WTC11 (cell line): ENCODE results near the gene IQCC. TPM values are rescaled to one million over a fixed set of nuclear protein-coding genes. Genes with fewer than 3 reads are reported as not detected.
A peak's percentile ranks its signal among the peaks of the same experiment; 100 is the strongest.

Experiments
- ATF1 ChIP-seq: sonication (generic); formaldehyde crosslinking; IDR thresholded peaks from 2 replicates; pipeline ENCODE4 v1.8.1; 2023; ENCODE audit warnings: mild to moderate bottlenecking, moderate library complexity, missing genetic modification reagents
- CREB1 ChIP-seq: sonication (generic); formaldehyde crosslinking; IDR thresholded peaks from 2 replicates; pipeline ENCODE4 v1.8.0; 2023; ENCODE audit warnings: mild to moderate bottlenecking, missing genetic modification reagents
- ELF4 ChIP-seq: sonication (generic); formaldehyde crosslinking; IDR thresholded peaks from 2 replicates; pipeline ENCODE4 v1.8.1; 2022; ENCODE audit warnings: low read depth, mild to moderate bottlenecking, moderate library complexity, missing genetic modification reagents
- ESRRA ChIP-seq: sonication (generic); formaldehyde crosslinking; IDR thresholded peaks from 2 replicates; pipeline ENCODE4 v1.8.1; 2022; ENCODE audit warnings: mild to moderate bottlenecking, missing genetic modification reagents, borderline replicate concordance
- ETV6 ChIP-seq: sonication (generic); formaldehyde crosslinking; IDR thresholded peaks from 2 replicates; pipeline ENCODE4 v1.8.1; 2022; ENCODE audit warnings: mild to moderate bottlenecking, missing genetic modification reagents
- FOXP1 ChIP-seq: sonication (generic); formaldehyde crosslinking; IDR thresholded peaks from 2 replicates; pipeline ENCODE4 v1.8.0; 2022; ENCODE audit warnings: missing genetic modification reagents, mild to moderate bottlenecking, moderate library complexity, borderline replicate concordance
- JUN ChIP-seq: sonication (generic); formaldehyde crosslinking; IDR thresholded peaks from 2 replicates; pipeline ENCODE4 v1.8.0; 2023; ENCODE audit warnings: mild to moderate bottlenecking, missing genetic modification reagents
- MYBL2 ChIP-seq: sonication (generic); formaldehyde crosslinking; IDR thresholded peaks from 2 replicates; pipeline ENCODE4 v1.8.1; 2023; ENCODE audit warnings: mild to moderate bottlenecking, moderate library complexity, missing genetic modification reagents
- RORB ChIP-seq: fragments of 250-450 bp; sonication (Bioruptor Pico); IDR thresholded peaks from 2 replicates; pipeline ENCODE4 v1.9.0; 2021; ENCODE audit warnings: mild to moderate bottlenecking
- SOX15 ChIP-seq: fragments of 250-450 bp; sonication (Bioruptor Pico); IDR thresholded peaks from 2 replicates; pipeline ENCODE4 v1.9.0; 2021; ENCODE audit warnings: mild to moderate bottlenecking
- TCF7 ChIP-seq: sonication (generic); formaldehyde crosslinking; IDR thresholded peaks from 2 replicates; pipeline ENCODE4 v1.8.0; 2022; ENCODE audit warnings: mild to moderate bottlenecking, low read depth, missing genetic modification reagents, moderate library complexity
- TP53 ChIP-seq: sonication (generic); formaldehyde crosslinking; IDR thresholded peaks from 2 replicates; pipeline ENCODE4 v1.8.1; 2023; ENCODE audit warnings: mild to moderate bottlenecking, missing genetic modification reagents
- ZBTB21 ChIP-seq: sonication (generic); formaldehyde crosslinking; IDR thresholded peaks from 2 replicates; pipeline ENCODE4 v1.8.1; 2023; ENCODE audit warnings: mild to moderate bottlenecking, missing genetic modification reagents, borderline replicate concordance
- ZNF219 ChIP-seq: sonication (generic); formaldehyde crosslinking; IDR thresholded peaks from 2 replicates; pipeline ENCODE4 v1.8.0; 2023; ENCODE audit warnings: missing genetic modification reagents, mild to moderate bottlenecking, borderline replicate concordance
- ZNF396 ChIP-seq: fragments of 250-450 bp; sonication (Bioruptor Pico); IDR thresholded peaks from 2 replicates; pipeline ENCODE4 v1.8.0; 2021; ENCODE audit warnings: mild to moderate bottlenecking, moderate library complexity, borderline replicate concordance
- ZNF671 ChIP-seq: fragments of 250-450 bp; sonication (Bioruptor Pico); IDR thresholded peaks from 2 replicates; pipeline ENCODE4 v1.8.0; 2021; ENCODE audit warnings: mild to moderate bottlenecking
- total RNA-seq: library from RNA; stranded (reverse); gene quantifications from 3 replicates; pipeline ENCODE4 v1.2.3, GENCODE V29; 2021
- TF ChIP-seq, protein P1 (sequence below): sonication (generic); formaldehyde crosslinking; IDR thresholded peaks from 2 replicates; pipeline ENCODE4 v1.8.0; 2022; ENCODE audit warnings: mild to moderate bottlenecking, missing genetic modification reagents
- TF ChIP-seq, protein P2 (sequence below): sonication (generic); formaldehyde crosslinking; IDR thresholded peaks from 2 replicates; pipeline ENCODE4 v1.8.1; 2022; ENCODE audit warnings: low read depth, missing genetic modification reagents, borderline replicate concordance
- TF ChIP-seq, protein P3 (sequence below): sonication (generic); formaldehyde crosslinking; conservative IDR thresholded peaks from 2 replicates; pipeline ENCODE4 v1.8.1; 2022; ENCODE audit warnings: mild to moderate bottlenecking, missing genetic modification reagents
- TF ChIP-seq, protein P4 (sequence below): sonication (generic); formaldehyde crosslinking; IDR thresholded peaks from 2 replicates; pipeline ENCODE4 v1.8.1; 2023; ENCODE audit warnings: mild to moderate bottlenecking, missing genetic modification reagents, moderate library complexity
- TF ChIP-seq, protein P5 (sequence below): fragments of 200-600 bp; IDR thresholded peaks from 2 replicates; pipeline ENCODE4 v1.8.0; 2022; ENCODE audit warnings: antibody characterized with exemption
- TF ChIP-seq, protein P6 (sequence below): sonication (generic); formaldehyde crosslinking; IDR thresholded peaks from 2 replicates; pipeline ENCODE4 v1.8.0; 2022; ENCODE audit warnings: mild to moderate bottlenecking, missing genetic modification reagents
- TF ChIP-seq, protein P7 (sequence below): sonication (generic); formaldehyde crosslinking; IDR thresholded peaks from 2 replicates; pipeline ENCODE4 v1.8.1; 2022; ENCODE audit warnings: mild to moderate bottlenecking, moderate library complexity, missing genetic modification reagents
- TF ChIP-seq, protein P8 (sequence below): sonication (generic); formaldehyde crosslinking; IDR thresholded peaks from 2 replicates; pipeline ENCODE4 v1.8.0; 2023; ENCODE audit warnings: missing genetic modification reagents
- TF ChIP-seq, protein P9 (sequence below): fragments of 250-450 bp; sonication (Bioruptor Pico); IDR thresholded peaks from 2 replicates; pipeline ENCODE4 v2.1.2; 2022; ENCODE audit warnings: mild to moderate bottlenecking, moderate library complexity
- TF ChIP-seq, protein P10 (sequence below): sonication (generic); formaldehyde crosslinking; conservative IDR thresholded peaks from 2 replicates; pipeline ENCODE4 v1.8.1; 2023; ENCODE audit warnings: mild to moderate bottlenecking, low read depth, missing genetic modification reagents, moderate library complexity

IQCC gene
- total RNA-seq, 1 experiment from 2014 or later = 5.2 TPM

DNA sequence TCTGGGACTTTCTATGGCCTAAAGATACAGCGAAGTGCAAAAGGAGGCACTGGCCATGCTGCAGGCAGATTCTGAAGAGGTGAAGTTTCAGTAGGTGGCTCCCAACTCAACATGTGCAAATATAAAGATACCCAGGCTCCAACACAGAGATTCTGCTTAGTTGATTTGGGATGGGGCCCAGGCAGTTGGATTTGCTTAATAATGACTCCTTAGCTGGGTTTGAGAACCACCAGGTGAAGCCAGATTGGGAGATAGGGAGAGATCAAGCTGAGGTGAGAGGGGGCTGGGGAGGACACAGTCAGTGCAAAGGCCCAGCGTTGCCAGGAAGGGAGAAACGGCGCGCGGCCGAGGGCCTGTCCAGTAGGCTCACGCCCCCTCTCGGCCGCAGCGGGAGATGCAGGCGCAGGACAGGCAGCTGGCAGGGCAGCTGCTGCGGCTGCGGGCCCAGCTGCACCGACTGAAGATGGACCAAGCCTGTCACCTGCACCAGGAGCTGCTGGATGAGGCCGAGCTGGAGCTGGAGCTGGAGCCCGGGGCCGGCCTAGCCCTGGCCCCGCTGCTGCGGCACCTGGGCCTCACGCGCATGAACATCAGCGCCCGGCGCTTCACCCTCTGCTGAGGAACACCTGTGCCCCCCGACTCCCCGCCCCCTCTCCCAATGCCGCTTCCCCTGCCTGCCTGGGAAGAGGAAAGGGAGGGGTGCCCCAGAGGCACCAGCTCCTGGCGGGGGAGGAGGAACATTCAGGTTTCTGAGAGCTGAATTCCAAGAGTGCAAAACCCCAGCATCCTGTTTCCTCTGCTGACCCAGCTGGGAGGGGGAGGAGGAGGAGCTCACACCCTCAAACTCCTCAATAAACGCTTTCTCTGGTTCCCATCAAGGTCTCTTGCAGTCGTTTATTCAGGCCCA, 42.8 kb downstream of the IQCC start (continued):
- TF ChIP-seq, protein P1, sequence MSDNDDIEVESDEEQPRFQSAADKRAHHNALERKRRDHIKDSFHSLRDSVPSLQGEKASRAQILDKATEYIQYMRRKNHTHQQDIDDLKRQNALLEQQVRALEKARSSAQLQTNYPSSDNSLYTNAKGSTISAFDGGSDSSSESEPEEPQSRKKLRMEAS (CRISPR knock-in tag) = peak; percentile 59; the same call in 1 of the 2 replicates
- TF ChIP-seq SOX15 (no peak), RORB (CRISPR knock-in tag) (no peak), CREB1 (CRISPR knock-in tag) (no peak), ZNF396 (CRISPR knock-in tag) (no peak), ATF1 (CRISPR knock-in tag) (no peak), ESRRA (CRISPR knock-in tag) (no peak), ETV6 (CRISPR knock-in tag) (peak; percentile 52; the same call in 1 of the 2 replicates), ELF4 (CRISPR knock-in tag) (no peak), ZNF671 (no peak), ZBTB21 (CRISPR knock-in tag) (no peak), TP53 (CRISPR knock-in tag) (no peak), ZNF219 (CRISPR knock-in tag) (no peak), JUN (CRISPR knock-in tag) (no peak), FOXP1 (CRISPR knock-in tag) (no peak; the same call in 1 of the 2 replicates), MYBL2 (CRISPR knock-in tag) (no peak), TCF7 (no peak)
- TF ChIP-seq, protein P2, sequence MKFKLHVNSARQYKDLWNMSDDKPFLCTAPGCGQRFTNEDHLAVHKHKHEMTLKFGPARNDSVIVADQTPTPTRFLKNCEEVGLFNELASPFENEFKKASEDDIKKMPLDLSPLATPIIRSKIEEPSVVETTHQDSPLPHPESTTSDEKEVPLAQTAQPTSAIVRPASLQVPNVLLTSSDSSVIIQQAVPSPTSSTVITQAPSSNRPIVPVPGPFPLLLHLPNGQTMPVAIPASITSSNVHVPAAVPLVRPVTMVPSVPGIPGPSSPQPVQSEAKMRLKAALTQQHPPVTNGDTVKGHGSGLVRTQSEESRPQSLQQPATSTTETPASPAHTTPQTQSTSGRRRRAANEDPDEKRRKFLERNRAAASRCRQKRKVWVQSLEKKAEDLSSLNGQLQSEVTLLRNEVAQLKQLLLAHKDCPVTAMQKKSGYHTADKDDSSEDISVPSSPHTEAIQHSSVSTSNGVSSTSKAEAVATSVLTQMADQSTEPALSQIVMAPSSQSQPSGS = no peak
- TF ChIP-seq, protein P3, sequence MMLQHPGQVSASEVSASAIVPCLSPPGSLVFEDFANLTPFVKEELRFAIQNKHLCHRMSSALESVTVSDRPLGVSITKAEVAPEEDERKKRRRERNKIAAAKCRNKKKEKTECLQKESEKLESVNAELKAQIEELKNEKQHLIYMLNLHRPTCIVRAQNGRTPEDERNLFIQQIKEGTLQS (CRISPR knock-in tag) = no peak
- TF ChIP-seq, protein P4, sequence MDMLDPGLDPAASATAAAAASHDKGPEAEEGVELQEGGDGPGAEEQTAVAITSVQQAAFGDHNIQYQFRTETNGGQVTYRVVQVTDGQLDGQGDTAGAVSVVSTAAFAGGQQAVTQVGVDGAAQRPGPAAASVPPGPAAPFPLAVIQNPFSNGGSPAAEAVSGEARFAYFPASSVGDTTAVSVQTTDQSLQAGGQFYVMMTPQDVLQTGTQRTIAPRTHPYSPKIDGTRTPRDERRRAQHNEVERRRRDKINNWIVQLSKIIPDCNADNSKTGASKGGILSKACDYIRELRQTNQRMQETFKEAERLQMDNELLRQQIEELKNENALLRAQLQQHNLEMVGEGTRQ = no peak
- TF ChIP-seq, protein P5, sequence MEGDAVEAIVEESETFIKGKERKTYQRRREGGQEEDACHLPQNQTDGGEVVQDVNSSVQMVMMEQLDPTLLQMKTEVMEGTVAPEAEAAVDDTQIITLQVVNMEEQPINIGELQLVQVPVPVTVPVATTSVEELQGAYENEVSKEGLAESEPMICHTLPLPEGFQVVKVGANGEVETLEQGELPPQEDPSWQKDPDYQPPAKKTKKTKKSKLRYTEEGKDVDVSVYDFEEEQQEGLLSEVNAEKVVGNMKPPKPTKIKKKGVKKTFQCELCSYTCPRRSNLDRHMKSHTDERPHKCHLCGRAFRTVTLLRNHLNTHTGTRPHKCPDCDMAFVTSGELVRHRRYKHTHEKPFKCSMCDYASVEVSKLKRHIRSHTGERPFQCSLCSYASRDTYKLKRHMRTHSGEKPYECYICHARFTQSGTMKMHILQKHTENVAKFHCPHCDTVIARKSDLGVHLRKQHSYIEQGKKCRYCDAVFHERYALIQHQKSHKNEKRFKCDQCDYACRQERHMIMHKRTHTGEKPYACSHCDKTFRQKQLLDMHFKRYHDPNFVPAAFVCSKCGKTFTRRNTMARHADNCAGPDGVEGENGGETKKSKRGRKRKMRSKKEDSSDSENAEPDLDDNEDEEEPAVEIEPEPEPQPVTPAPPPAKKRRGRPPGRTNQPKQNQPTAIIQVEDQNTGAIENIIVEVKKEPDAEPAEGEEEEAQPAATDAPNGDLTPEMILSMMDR = peak; percentile 95
- TF ChIP-seq, protein P6, sequence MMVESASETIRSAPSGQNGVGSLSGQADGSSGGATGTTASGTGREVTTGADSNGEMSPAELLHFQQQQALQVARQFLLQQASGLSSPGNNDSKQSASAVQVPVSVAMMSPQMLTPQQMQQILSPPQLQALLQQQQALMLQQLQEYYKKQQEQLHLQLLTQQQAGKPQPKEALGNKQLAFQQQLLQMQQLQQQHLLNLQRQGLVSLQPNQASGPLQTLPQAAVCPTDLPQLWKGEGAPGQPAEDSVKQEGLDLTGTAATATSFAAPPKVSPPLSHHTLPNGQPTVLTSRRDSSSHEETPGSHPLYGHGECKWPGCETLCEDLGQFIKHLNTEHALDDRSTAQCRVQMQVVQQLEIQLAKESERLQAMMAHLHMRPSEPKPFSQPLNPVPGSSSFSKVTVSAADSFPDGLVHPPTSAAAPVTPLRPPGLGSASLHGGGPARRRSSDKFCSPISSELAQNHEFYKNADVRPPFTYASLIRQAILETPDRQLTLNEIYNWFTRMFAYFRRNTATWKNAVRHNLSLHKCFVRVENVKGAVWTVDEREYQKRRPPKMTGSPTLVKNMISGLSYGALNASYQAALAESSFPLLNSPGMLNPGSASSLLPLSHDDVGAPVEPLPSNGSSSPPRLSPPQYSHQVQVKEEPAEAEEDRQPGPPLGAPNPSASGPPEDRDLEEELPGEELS (CRISPR knock-in tag) = no peak
- TF ChIP-seq, protein P7, sequence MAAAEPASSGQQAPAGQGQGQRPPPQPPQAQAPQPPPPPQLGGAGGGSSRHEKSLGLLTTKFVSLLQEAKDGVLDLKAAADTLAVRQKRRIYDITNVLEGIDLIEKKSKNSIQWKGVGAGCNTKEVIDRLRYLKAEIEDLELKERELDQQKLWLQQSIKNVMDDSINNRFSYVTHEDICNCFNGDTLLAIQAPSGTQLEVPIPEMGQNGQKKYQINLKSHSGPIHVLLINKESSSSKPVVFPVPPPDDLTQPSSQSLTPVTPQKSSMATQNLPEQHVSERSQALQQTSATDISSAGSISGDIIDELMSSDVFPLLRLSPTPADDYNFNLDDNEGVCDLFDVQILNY (CRISPR knock-in tag) = 0 out of 2 replicates have a peak, but pooled peaks have one; percentile 49
- TF ChIP-seq, protein P8, sequence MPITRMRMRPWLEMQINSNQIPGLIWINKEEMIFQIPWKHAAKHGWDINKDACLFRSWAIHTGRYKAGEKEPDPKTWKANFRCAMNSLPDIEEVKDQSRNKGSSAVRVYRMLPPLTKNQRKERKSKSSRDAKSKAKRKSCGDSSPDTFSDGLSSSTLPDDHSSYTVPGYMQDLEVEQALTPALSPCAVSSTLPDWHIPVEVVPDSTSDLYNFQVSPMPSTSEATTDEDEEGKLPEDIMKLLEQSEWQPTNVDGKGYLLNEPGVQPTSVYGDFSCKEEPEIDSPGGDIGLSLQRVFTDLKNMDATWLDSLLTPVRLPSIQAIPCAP (CRISPR knock-in tag) = no peak
- TF ChIP-seq, protein P9, sequence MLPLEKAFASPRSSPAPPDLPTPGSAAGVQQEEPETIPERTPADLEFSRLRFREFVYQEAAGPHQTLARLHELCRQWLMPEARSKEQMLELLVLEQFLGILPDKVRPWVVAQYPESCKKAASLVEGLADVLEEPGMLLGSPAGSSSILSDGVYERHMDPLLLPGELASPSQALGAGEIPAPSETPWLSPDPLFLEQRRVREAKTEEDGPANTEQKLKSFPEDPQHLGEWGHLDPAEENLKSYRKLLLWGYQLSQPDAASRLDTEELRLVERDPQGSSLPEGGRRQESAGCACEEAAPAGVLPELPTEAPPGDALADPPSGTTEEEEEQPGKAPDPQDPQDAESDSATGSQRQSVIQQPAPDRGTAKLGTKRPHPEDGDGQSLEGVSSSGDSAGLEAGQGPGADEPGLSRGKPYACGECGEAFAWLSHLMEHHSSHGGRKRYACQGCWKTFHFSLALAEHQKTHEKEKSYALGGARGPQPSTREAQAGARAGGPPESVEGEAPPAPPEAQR (CRISPR knock-in tag) = no peak
- TF ChIP-seq, protein P10, sequence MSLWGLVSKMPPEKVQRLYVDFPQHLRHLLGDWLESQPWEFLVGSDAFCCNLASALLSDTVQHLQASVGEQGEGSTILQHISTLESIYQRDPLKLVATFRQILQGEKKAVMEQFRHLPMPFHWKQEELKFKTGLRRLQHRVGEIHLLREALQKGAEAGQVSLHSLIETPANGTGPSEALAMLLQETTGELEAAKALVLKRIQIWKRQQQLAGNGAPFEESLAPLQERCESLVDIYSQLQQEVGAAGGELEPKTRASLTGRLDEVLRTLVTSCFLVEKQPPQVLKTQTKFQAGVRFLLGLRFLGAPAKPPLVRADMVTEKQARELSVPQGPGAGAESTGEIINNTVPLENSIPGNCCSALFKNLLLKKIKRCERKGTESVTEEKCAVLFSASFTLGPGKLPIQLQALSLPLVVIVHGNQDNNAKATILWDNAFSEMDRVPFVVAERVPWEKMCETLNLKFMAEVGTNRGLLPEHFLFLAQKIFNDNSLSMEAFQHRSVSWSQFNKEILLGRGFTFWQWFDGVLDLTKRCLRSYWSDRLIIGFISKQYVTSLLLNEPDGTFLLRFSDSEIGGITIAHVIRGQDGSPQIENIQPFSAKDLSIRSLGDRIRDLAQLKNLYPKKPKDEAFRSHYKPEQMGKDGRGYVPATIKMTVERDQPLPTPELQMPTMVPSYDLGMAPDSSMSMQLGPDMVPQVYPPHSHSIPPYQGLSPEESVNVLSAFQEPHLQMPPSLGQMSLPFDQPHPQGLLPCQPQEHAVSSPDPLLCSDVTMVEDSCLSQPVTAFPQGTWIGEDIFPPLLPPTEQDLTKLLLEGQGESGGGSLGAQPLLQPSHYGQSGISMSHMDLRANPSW (CRISPR knock-in tag) = no peak
